H9 (cell line): ENCODE data around the gene CLMN. TPM values are rescaled to one million over a fixed set of nuclear protein-coding genes. Genes with fewer than 3 reads are reported as not detected.
A peak's percentile ranks its signal among the peaks of the same experiment; 100 is the strongest.

ENCODE experiments used
- DNase-seq: peaks from one replicate; pipeline ENCODE4 v3.0.0-alpha.2; 2017
- H2AFZ ChIP-seq: one replicate; pipeline ENCODE4 v1.6.1; 2013; ENCODE audit warnings: mild to moderate bottlenecking, low read length, control low read depth, moderate library complexity
- H2AK5ac ChIP-seq: 2 replicates; pipeline ENCODE4 v1.6.1; 2013; ENCODE audit warnings: low read length, control low read depth, mixed read lengths; ENCODE audit not compliant: insufficient read length
- H2BK120ac ChIP-seq: one replicate; pipeline ENCODE4 v1.6.1; 2013; ENCODE audit warnings: low read depth, mild to moderate bottlenecking, low read length, control low read depth, inconsistent platforms; ENCODE audit not compliant: poor library complexity, severe bottlenecking
- H2BK12ac ChIP-seq: 2 replicates; pipeline ENCODE4 v1.6.1; 2013; ENCODE audit warnings: low read length, control low read depth, mixed read lengths, low read depth; ENCODE audit not compliant: insufficient read length
- H2BK15ac ChIP-seq: 2 replicates; pipeline ENCODE4 v1.6.1; 2013; ENCODE audit warnings: low read depth, low read length, control low read depth
- H2BK20ac ChIP-seq: one replicate; pipeline ENCODE4 v1.6.1; 2013; ENCODE audit warnings: low read depth, mild to moderate bottlenecking, low read length, control low read depth, inconsistent platforms; ENCODE audit not compliant: poor library complexity, severe bottlenecking
- H2BK5ac ChIP-seq: 2 replicates; pipeline ENCODE4 v1.6.1; 2013; ENCODE audit warnings: low read length, control low read depth, mixed read lengths; ENCODE audit not compliant: insufficient read length
- H3K14ac ChIP-seq: 2 replicates; pipeline ENCODE4 v1.6.1; 2013; ENCODE audit warnings: low read length, control low read depth; ENCODE audit not compliant: insufficient read depth
- H3K18ac ChIP-seq: 2 replicates; pipeline ENCODE4 v1.6.1; 2013; ENCODE audit warnings: low read depth, mild to moderate bottlenecking, mixed read lengths, low read length, control low read depth; ENCODE audit not compliant: insufficient read length
- H3K23ac ChIP-seq: 2 replicates; pipeline ENCODE4 v1.6.1; 2013; ENCODE audit warnings: low read length, control low read depth, mixed read lengths, low read depth; ENCODE audit not compliant: insufficient read length
- H3K23me2 ChIP-seq: 2 replicates; pipeline ENCODE4 v1.6.1; 2013; ENCODE audit warnings: low read depth, mild to moderate bottlenecking, mixed read lengths, low read length, control low read depth; ENCODE audit not compliant: insufficient read length, poor library complexity, severe bottlenecking
- H3K27ac ChIP-seq: 2 replicates; pipeline ENCODE4 v1.5.1; 2013; ENCODE audit warnings: low read length, control low read depth, mixed read lengths, low read depth; ENCODE audit not compliant: insufficient read length
- H3K27me3 ChIP-seq: 2 replicates; pipeline ENCODE4 v1.6.1; 2013; ENCODE audit warnings: low read length, control low read depth, inconsistent platforms; ENCODE audit not compliant: insufficient read depth
- H3K4ac ChIP-seq: 2 replicates; pipeline ENCODE4 v1.6.1; 2013; ENCODE audit warnings: low read depth, mild to moderate bottlenecking, control low read depth, inconsistent platforms, low read length, moderate library complexity
- H3K4me1 ChIP-seq: 2 replicates; pipeline ENCODE4 v1.6.1; 2013; ENCODE audit warnings: low read length, control low read depth, inconsistent platforms; ENCODE audit not compliant: insufficient read depth
- H3K4me2 ChIP-seq: 2 replicates; pipeline ENCODE4 v1.6.1; 2013; ENCODE audit warnings: low read length, control low read depth, mixed read lengths; ENCODE audit not compliant: insufficient read length, insufficient read depth
- H3K56ac ChIP-seq: 2 replicates; pipeline ENCODE4 v1.6.1; 2013; ENCODE audit warnings: low read depth, mild to moderate bottlenecking, mixed read lengths, low read length, control low read depth; ENCODE audit not compliant: insufficient read length
- H3K79me1 ChIP-seq: 2 replicates; pipeline ENCODE4 v1.6.1; 2013; ENCODE audit warnings: low read depth, mild to moderate bottlenecking, moderate library complexity, low read length, control low read depth, inconsistent platforms; ENCODE audit not compliant: insufficient read depth, poor library complexity, severe bottlenecking
- H3K79me2 ChIP-seq: 2 replicates; pipeline ENCODE4 v1.6.1; 2013; ENCODE audit warnings: low read length, control low read depth, inconsistent platforms; ENCODE audit not compliant: insufficient read depth
- H3K9ac ChIP-seq: 2 replicates; pipeline ENCODE4 v1.6.1; 2013; ENCODE audit warnings: low read length, control low read depth, mixed read lengths; ENCODE audit not compliant: insufficient read length; ENCODE audit errors: extremely low read depth
- H3K9me3 ChIP-seq: one replicate; pipeline ENCODE4 v1.6.1; 2013; ENCODE audit warnings: low read depth, low read length, inconsistent platforms; ENCODE audit not compliant: control insufficient read depth
- H3T11ph ChIP-seq: one replicate; pipeline ENCODE4 v1.6.1; 2013; ENCODE audit warnings: mild to moderate bottlenecking, low read length, control low read depth, inconsistent platforms
- H4K20me1 ChIP-seq: one replicate; pipeline ENCODE4 v1.6.1; 2013; ENCODE audit not compliant: control insufficient read depth, insufficient read length, insufficient read depth
- H4K5ac ChIP-seq: 2 replicates; pipeline ENCODE4 v1.6.1; 2013; ENCODE audit warnings: low read depth, mild to moderate bottlenecking, mixed read lengths, low read length, control low read depth; ENCODE audit not compliant: insufficient read length
- H4K8ac ChIP-seq: replicated peaks from 2 replicates; pipeline ENCODE4 v1.6.1; 2013; ENCODE audit warnings: low read length, control low read depth, mixed read lengths, low read depth; ENCODE audit not compliant: insufficient read length
- H4K91ac ChIP-seq: 2 replicates; pipeline ENCODE4 v1.6.1; 2013; ENCODE audit warnings: low read depth, mild to moderate bottlenecking, moderate library complexity, mixed read lengths, low read length, control low read depth; ENCODE audit not compliant: insufficient read length
- H3K27ac Mint-ChIP-seq, 3 experiments: 2 replicates in 2 of 3; 3 replicates in 1 of 3; pipeline ENCODE4 v1.8.0; 2020 to 2021; ENCODE audit warnings: mixed read lengths in 3 of 3, mild to moderate bottlenecking in 1 of 3, moderate library complexity in 1 of 3
- H3K27me3 Mint-ChIP-seq: 2 replicates; pipeline ENCODE4 v1.8.0; 2021; ENCODE audit warnings: low read depth, mild to moderate bottlenecking, moderate library complexity, mixed read lengths
- H3K36me3 Mint-ChIP-seq, 3 experiments: 2 replicates in 2 of 3; 3 replicates in 1 of 3; pipeline ENCODE4 v1.8.0; 2020 to 2021; ENCODE audit warnings: low read depth in 3 of 3, mixed read lengths in 3 of 3; ENCODE audit not compliant: insufficient read depth in 1 of 3
- H3K4me1 Mint-ChIP-seq, 2 experiments: 2 replicates each; pipeline ENCODE4 v1.8.0; 2020; ENCODE audit warnings: mixed read lengths in 2 of 2
- H3K4me3 Mint-ChIP-seq, 2 experiments: 2 replicates in 1 of 2; 3 replicates in 1 of 2; pipeline ENCODE4 v1.8.0; 2020 to 2021; ENCODE audit warnings: mild to moderate bottlenecking in 2 of 2, mixed read lengths in 2 of 2, moderate library complexity in 1 of 2
- H3K9me3 Mint-ChIP-seq, 2 experiments: 2 replicates in 1 of 2; 3 replicates in 1 of 2; pipeline ENCODE4 v1.8.0; 2020; ENCODE audit warnings: mild to moderate bottlenecking in 2 of 2, mixed read lengths in 2 of 2, moderate library complexity in 1 of 2
- WGBS: extraction: QIAGEN DNeasy Blood & Tissue Kit; methylation state at CpG from one replicate; pipeline ENCODE4 v1.1.7; 2013; ENCODE audit warnings: missing lambda C conversion rate, low lambda C conversion rate, mixed read lengths; ENCODE audit not compliant: insufficient read length; ENCODE audit errors: extremely low coverage; 5-methylcytosine and 5-hydroxymethylcytosine counted together
- total RNA-seq: library from RNA; stranded (reverse); gene quantifications from 2 replicates; pipeline ENCODE4 v1.2.1, GENCODE V29; 2021
- TF ChIP-seq, protein P1 (sequence below): fragments of 200-600 bp; sonication (generic); conservative IDR thresholded peaks from 3 replicates; pipeline ENCODE4 v1.8.0; 2021; ENCODE audit warnings: antibody characterized with exemption, mild to moderate bottlenecking

Gene CLMN
- total RNA-seq, 1 experiment from 2014 or later = 7.6 TPM

DNA sequence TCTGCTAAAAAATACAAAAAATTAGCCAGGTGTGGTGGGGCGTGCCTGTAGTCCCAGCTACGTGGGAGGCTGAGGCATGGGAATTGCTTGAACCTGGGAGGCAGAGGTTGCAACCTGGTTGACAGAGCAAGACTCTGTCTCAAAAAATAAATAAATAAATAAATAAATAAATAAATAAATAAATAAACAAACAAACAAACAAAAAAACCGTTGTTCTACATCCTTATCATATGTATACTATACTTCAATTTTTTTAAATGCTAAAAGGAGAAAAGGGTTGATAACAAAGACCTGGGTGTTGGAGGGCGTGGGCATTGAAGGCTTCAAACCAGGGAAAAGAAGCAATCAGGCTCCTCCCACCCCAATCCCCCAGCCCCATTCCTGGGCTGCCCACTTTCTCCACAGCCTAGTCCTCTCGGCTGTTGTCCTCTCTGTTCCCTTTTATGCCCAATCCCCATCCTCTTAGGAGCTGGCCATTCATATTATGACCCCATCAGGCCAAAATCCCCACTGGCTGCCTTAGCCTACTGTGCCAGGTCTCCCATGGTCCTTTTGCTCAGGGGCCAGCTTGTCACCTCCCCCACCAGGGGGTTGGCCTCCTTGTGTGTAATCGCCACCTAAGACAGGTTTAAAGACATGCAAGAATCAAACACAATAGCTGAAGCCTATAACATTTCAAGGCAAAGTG lies 30.2 kb downstream of the CLMN start:
- H3K4me1 Mint-ChIP-seq = peaks cover 34 to 57% of the 10 kb centered on the region in 2 experiments
- no peaks in the 10 kb centered on the region; the same call in 1 of the 2 replicates for H3K27me3 Mint-ChIP-seq
- H2BK15ac ChIP-seq = no peak overlapping the region
- H2AK5ac ChIP-seq = no peak overlapping the region
- no peak overlapping the region for H3K4me2 ChIP-seq
- no peaks in the 10 kb centered on the region for H3K23me2 ChIP-seq
- H4K8ac ChIP-seq = no peak overlapping the region
- H4K91ac ChIP-seq = no peak overlapping the region
- H3K27ac ChIP-seq = no peak overlapping the region
- H3K36me3 Mint-ChIP-seq = peaks cover 5 to 20% (median 5%) of the 10 kb centered on the region in 3 experiments
- H2BK12ac ChIP-seq = no peak overlapping the region
- H3K9me3 Mint-ChIP-seq = peaks cover 0 to 10% of the 10 kb centered on the region in 2 experiments; a peak in 2 of 5 replicates
- no peak overlapping the region for H4K5ac ChIP-seq
- TF ChIP-seq, protein P1, sequence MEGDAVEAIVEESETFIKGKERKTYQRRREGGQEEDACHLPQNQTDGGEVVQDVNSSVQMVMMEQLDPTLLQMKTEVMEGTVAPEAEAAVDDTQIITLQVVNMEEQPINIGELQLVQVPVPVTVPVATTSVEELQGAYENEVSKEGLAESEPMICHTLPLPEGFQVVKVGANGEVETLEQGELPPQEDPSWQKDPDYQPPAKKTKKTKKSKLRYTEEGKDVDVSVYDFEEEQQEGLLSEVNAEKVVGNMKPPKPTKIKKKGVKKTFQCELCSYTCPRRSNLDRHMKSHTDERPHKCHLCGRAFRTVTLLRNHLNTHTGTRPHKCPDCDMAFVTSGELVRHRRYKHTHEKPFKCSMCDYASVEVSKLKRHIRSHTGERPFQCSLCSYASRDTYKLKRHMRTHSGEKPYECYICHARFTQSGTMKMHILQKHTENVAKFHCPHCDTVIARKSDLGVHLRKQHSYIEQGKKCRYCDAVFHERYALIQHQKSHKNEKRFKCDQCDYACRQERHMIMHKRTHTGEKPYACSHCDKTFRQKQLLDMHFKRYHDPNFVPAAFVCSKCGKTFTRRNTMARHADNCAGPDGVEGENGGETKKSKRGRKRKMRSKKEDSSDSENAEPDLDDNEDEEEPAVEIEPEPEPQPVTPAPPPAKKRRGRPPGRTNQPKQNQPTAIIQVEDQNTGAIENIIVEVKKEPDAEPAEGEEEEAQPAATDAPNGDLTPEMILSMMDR = no peak
- H3K14ac ChIP-seq = no peak overlapping the region
- H3K27me3 ChIP-seq = no peaks in the 10 kb centered on the region
- H2BK120ac ChIP-seq = no peak overlapping the region
- no peak overlapping the region for H3K23ac ChIP-seq
- no peaks in the 10 kb centered on the region for H3K79me2 ChIP-seq
- WGBS = no CpG with 5 or more reads among the region's 6 CpGs
- H3K56ac ChIP-seq = no peak overlapping the region
- H3K79me1 ChIP-seq = no peaks in the 10 kb centered on the region
- H3T11ph ChIP-seq = no peak overlapping the region
- H3K18ac ChIP-seq = no peak overlapping the region
- H3K4ac ChIP-seq = no peak overlapping the region
- H3K27ac Mint-ChIP-seq = peak overlapping the region in 1 of 3 experiments; percentile 75; a peak in 1 of 7 replicates
- H3K9me3 ChIP-seq = no peaks in the 10 kb centered on the region
- no peak overlapping the region for H2BK5ac ChIP-seq
- no peak overlapping the region for H2BK20ac ChIP-seq
- H4K20me1 ChIP-seq = no peaks in the 10 kb centered on the region
- no peak overlapping the region for H3K9ac ChIP-seq
- H3K4me1 ChIP-seq = 0 out of 2 replicates have a peak, but pooled peaks cover 5% of the 10 kb centered on the region
- no peak overlapping the region for H3K4me3 Mint-ChIP-seq
- peak; percentile 10 for DNase-seq
- H2AFZ ChIP-seq = no peak overlapping the region
